Aorta (tissue), 5 donors: ENCODE results near the gene AGK. TPM values are rescaled to one million over a fixed set of nuclear protein-coding genes. Genes with fewer than 3 reads are reported as not detected.
"Not testable (repeated sequence)": the region's sequence is repeated elsewhere in the genome, so short reads cannot be mapped to it uniquely, and the experiment has no call there.

Experiments used
- ATAC-seq: fragments of 200-7000 bp; cut with Tn5 transposase; one replicate; pipeline ENCODE4 v1.9.1; 2022; ENCODE audit warnings: moderate library complexity; ENCODE audit not compliant: low FRiP score
- DNase-seq, 2 donors: peaks; one replicate each; pipeline ENCODE4 v3.0.0-alpha.2; 2020
- H3K27ac ChIP-seq, 2 donors: one replicate each; pipeline ENCODE4 v1.5.1; 2013; ENCODE audit warnings: low read length in 2 of 2, mild to moderate bottlenecking in 2 of 2, moderate library complexity in 2 of 2, control low read depth in 1 of 2, inconsistent platforms in 1 of 2, low read depth in 1 of 2
- H3K27me3 ChIP-seq, 2 donors: one replicate each; pipeline ENCODE4 v1.6.1; 2013; ENCODE audit warnings: control low read depth in 1 of 2, low read length in 1 of 2, mild to moderate bottlenecking in 1 of 2, moderate library complexity in 1 of 2; ENCODE audit not compliant: insufficient read depth in 2 of 2, control insufficient read depth in 1 of 2
- H3K36me3 ChIP-seq, 2 donors: one replicate each; pipeline ENCODE4 v1.6.1; 2013; ENCODE audit warnings: control low read depth in 1 of 2, low read length in 1 of 2, mild to moderate bottlenecking in 1 of 2; ENCODE audit not compliant: insufficient read depth in 2 of 2, control insufficient read depth in 1 of 2
- H3K4me1 ChIP-seq, 2 donors: one replicate each; pipeline ENCODE4 v1.6.1; 2013; ENCODE audit warnings: low read length in 2 of 2, control low read depth in 1 of 2, mild to moderate bottlenecking in 1 of 2, moderate library complexity in 1 of 2; ENCODE audit not compliant: insufficient read depth in 2 of 2, control insufficient read depth in 1 of 2
- H3K4me3 ChIP-seq, 2 donors: one replicate each; pipeline ENCODE4 v1.5.1; 2013; ENCODE audit warnings: low read length in 2 of 2, control low read depth in 1 of 2, mild to moderate bottlenecking in 1 of 2
- H3K9me3 ChIP-seq: one replicate; pipeline ENCODE4 v1.6.1; 2013; ENCODE audit warnings: mild to moderate bottlenecking, low read length; ENCODE audit not compliant: control insufficient read depth
- WGBS, 2 donors: extraction: QIAGEN DNeasy Blood & Tissue Kit; methylation state at CpG; one replicate each; pipeline ENCODE4 v1.1.7; 2013; 5-methylcytosine and 5-hydroxymethylcytosine counted together
- intact Hi-C, 2 donors: fragments of 100-400 bp; cut with DNase I; formaldehyde crosslinking; loops; one replicate each; pipeline versions ENCODE4 v1.14.2 to v1.15.0; 2022
- polyA plus RNA-seq, 2 donors: library from polyadenylated mRNA; stranded (reverse); fragments of 200-250 nt; gene quantifications; one replicate each; pipeline ENCODE4 v1.2.3, GENCODE V29; 2013
- total RNA-seq, 2 donors: library from RNA; stranded (reverse); fragmentation: NEBNext Ultra II Directional; extraction: Animal tissue kit (Norgen Biotek cat#: 25700); gene quantifications; one replicate each; pipeline ENCODE4 v1.2.1, GENCODE V29; 2021
- donor health status: healthy with polysubstance abuse.
- donor health status: Bipolar disorder and iron deficiency.
- donor health status: DM: no; HTN: no; CAD: no.
- donor health status: DM: no; HTN: no; CAD: no.
- donor health status: DM: yes; HTN: yes; CAD: no.

Gene AGK
- total and polyA plus RNA-seq, 4 donors, result 4.6 to 29.3 (median 16.3) TPM

- no peaks in the 10 kb centered on the region for H3K9me3 ChIP-seq
- H3K36me3 ChIP-seq, result peaks cover 0 to 7% of the 10 kb centered on the region in 2 donors
- DNase-seq, result no peak
- ATAC-seq, result no peak
- H3K27me3 ChIP-seq, result no peaks in the 10 kb centered on the region
- H3K27ac ChIP-seq, result no peak overlapping the region
- H3K4me3 ChIP-seq, result no peak overlapping the region
- peaks cover 2 to 3% of the 10 kb centered on the region in 2 donors for H3K4me1 ChIP-seq
- intact Hi-C loops, result no loop called here
Observed at GRCh38 chr7:141679014-141679413, 127.8 kb downstream of the AGK start.

- Histone ChIP-seq H3K27ac (no peak overlapping the region), H3K27me3 (no peaks in the 10 kb centered on the region), H3K4me1 (peaks cover 3 to 7% of the 10 kb centered on the region in 2 donors), H3K36me3 (peaks cover 0 to 7% of the 10 kb centered on the region in 2 donors), H3K9me3 (no peaks in the 10 kb centered on the region), H3K4me3 (no peak overlapping the region)
- ATAC-seq (no peak), DNase-seq (no peak)
- WGBS, 2 donors, result 91 to 93% methylated on average over 27 of the region's 27 CpGs
- intact Hi-C loops, result no loop called here
Observed at GRCh38 chr7:141685285-141686023, 134.2 kb downstream of the AGK start.

- DNase-seq (no peak), ATAC-seq (no peak)
- Histone ChIP-seq H3K4me3 (no peak overlapping the region), H3K4me1 (peaks cover 3 to 7% of the 10 kb centered on the region in 2 donors), H3K27ac (no peak overlapping the region), H3K36me3 (peaks cover 0 to 7% of the 10 kb centered on the region in 2 donors), H3K27me3 (no peaks in the 10 kb centered on the region), H3K9me3 (no peaks in the 10 kb centered on the region)
- WGBS, 2 donors, result 80 to 87% methylated on average over 3 of the region's 3 CpGs
- intact Hi-C loops, result no loop called here
Observed at GRCh38 chr7:141686074-141686473, 134.9 kb downstream of the AGK start.

- Histone ChIP-seq H3K27me3 (no peaks in the 10 kb centered on the region), H3K4me3 (no peak overlapping the region), H3K27ac (peak overlapping the region in 1 of 2 donors; percentile 4), H3K9me3 (no peaks in the 10 kb centered on the region), H3K36me3 (peaks cover 0 to 5% of the 10 kb centered on the region in 2 donors), H3K4me1 (peaks cover 3 to 7% of the 10 kb centered on the region in 2 donors)
- ATAC-seq (peak; percentile 57), DNase-seq (no peak)
- intact Hi-C loops, result no loop called here
- 18 to 22% methylated on average over 6 of the region's 6 CpGs for WGBS, 2 donors
Observed at GRCh38 chr7:141686670-141687069, 135.5 kb downstream of the AGK start.

GRCh38 chr7:141688043-141688442 is 136.8 kb downstream of the AGK start:
- 91 to 95% methylated on average over 5 of the region's 5 CpGs for WGBS, 2 donors
- ATAC-seq (no peak), DNase-seq (no peak)
- H3K9me3 ChIP-seq, result no peaks in the 10 kb centered on the region
- no peaks in the 10 kb centered on the region for H3K36me3 ChIP-seq
- intact Hi-C loops, result no loop called here
- H3K4me3 ChIP-seq, result no peak overlapping the region
- H3K4me1 ChIP-seq, result peaks cover 3 to 7% of the 10 kb centered on the region in 2 donors
- no peaks in the 10 kb centered on the region for H3K27me3 ChIP-seq
- no peak overlapping the region for H3K27ac ChIP-seq

GRCh38 chr7:141689072-141689825 is 138.0 kb downstream of the AGK start:
- WGBS, 2 donors, result 97 to 99% methylated on average over 3 of the region's 3 CpGs
- H3K27me3 ChIP-seq, H3K27ac ChIP-seq, H3K36me3 ChIP-seq, ATAC-seq, H3K9me3 ChIP-seq, DNase-seq, intact Hi-C loops, H3K4me3 ChIP-seq, H3K4me1 ChIP-seq: not testable (repeated sequence)

- H3K9me3 ChIP-seq, result no peaks in the 10 kb centered on the region
- peaks cover 3 to 9% of the 10 kb centered on the region in 2 donors for H3K4me1 ChIP-seq
- DNase-seq, result no peak
- no peaks in the 10 kb centered on the region for H3K36me3 ChIP-seq
- 84 to 87% methylated on average over 3 of the region's 3 CpGs for WGBS, 2 donors
- H3K4me3 ChIP-seq, result no peak overlapping the region
- intact Hi-C loops, result no loop called here
- H3K27me3 ChIP-seq, result no peaks in the 10 kb centered on the region
- H3K27ac ChIP-seq, result no peak overlapping the region
- no peak for ATAC-seq
Observed at GRCh38 chr7:141691540-141691939, 140.3 kb downstream of the AGK start.

- Histone ChIP-seq H3K27me3 (no peaks in the 10 kb centered on the region), H3K27ac (no peak overlapping the region), H3K9me3 (no peaks in the 10 kb centered on the region), H3K4me3 (no peak overlapping the region), H3K36me3 (no peaks in the 10 kb centered on the region), H3K4me1 (peaks cover 5 to 9% of the 10 kb centered on the region in 2 donors)
- DNase-seq (no peak), ATAC-seq (no peak)
- intact Hi-C loops, result no loop called here
- 87 to 88% methylated on average over 4 of the region's 4 CpGs for WGBS, 2 donors
Observed at GRCh38 chr7:141691961-141692360, 140.8 kb downstream of the AGK start.

- ATAC-seq (no peak), DNase-seq (no peak)
- Histone ChIP-seq H3K4me3 (no peak overlapping the region), H3K36me3 (no peaks in the 10 kb centered on the region), H3K27ac (no peak overlapping the region), H3K4me1 (peaks cover 6 to 9% of the 10 kb centered on the region in 2 donors), H3K27me3 (no peaks in the 10 kb centered on the region), H3K9me3 (no peaks in the 10 kb centered on the region)
- 88 to 91% methylated on average over 3 of the region's 3 CpGs for WGBS, 2 donors
- intact Hi-C loops, result no loop called here
Observed at GRCh38 chr7:141693082-141693481, 141.9 kb downstream of the AGK start.
